ENCODE data around the gene DEFB118. TPM values are rescaled to one million over a fixed set of nuclear protein-coding genes. Genes with fewer than 3 reads are reported as not detected.

Gene DEFB118
- total RNA-seq (2022; extraction: Qiagen RNA extraction): not detected in 5 replicates

GRCh38 chr20:31368301-31368700 lies at the start of gene DEFB118:
TSS of gene DEFB118 (plus strand) at chr20:31368601. CDS start at chr20:31368651, 50 bp downstream.

GRCh38 chr20:31390490-31390889 lies 22.1 kb downstream of the DEFB118 start, which contains the start of gene DEFB119:
TSS of gene DEFB119 (minus strand) at chr20:31390590. CDS start at chr20:31390483, 107 bp downstream.

GRCh38 chr20:31406115-31406514 lies 37.7 kb downstream of the DEFB118 start, which contains the start of gene DEFB121:
TSS of gene DEFB121 (minus strand) at chr20:31406215. CDS start at chr20:31406152, 63 bp downstream.

Other genes starting within 250 kb of the DEFB118 start
- gene DEFB115, start 110.9 kb upstream of the DEFB118 start, total RNA-seq (2022; extraction: Qiagen RNA extraction): not detected in 5 replicates
- gene DEFB116, start 60.0 kb upstream of the DEFB118 start, total RNA-seq (2022; extraction: Qiagen RNA extraction): not detected in 5 replicates
- gene DEFB119, start 22.0 kb downstream of the DEFB118 start, total RNA-seq (2022; extraction: Qiagen RNA extraction): not detected in 5 replicates
- gene DEFB121, start 37.6 kb downstream of the DEFB118 start, total RNA-seq (2022; extraction: Qiagen RNA extraction): not detected in 5 replicates
- gene DEFB123, start 72.0 kb downstream of the DEFB118 start, total RNA-seq (2022; extraction: Qiagen RNA extraction): not detected in 5 replicates
- gene DEFB124, start 106.5 kb downstream of the DEFB118 start, total RNA-seq (2022; extraction: Qiagen RNA extraction): 0.38 to 1.1 TPM (median 0.76 TPM) in 3 of 5 replicates, not detected in the others
- 0.67 to 0.99 TPM (median 0.78 TPM) in 5 replicates for gene REM1, start 106.7 kb downstream of the DEFB118 start, total RNA-seq (2022; extraction: Qiagen RNA extraction)
- gene HM13, start 145.8 kb downstream of the DEFB118 start, total RNA-seq (2022; extraction: Qiagen RNA extraction): 201 to 262 TPM (median 242 TPM) in 5 replicates
- 338 to 530 TPM (median 447 TPM) in 5 replicates for gene ID1, start 236.7 kb downstream of the DEFB118 start, total RNA-seq (2022; extraction: Qiagen RNA extraction)